Measurements from ENCODE around the gene COBLL1.

Gene COBLL1

DNA sequence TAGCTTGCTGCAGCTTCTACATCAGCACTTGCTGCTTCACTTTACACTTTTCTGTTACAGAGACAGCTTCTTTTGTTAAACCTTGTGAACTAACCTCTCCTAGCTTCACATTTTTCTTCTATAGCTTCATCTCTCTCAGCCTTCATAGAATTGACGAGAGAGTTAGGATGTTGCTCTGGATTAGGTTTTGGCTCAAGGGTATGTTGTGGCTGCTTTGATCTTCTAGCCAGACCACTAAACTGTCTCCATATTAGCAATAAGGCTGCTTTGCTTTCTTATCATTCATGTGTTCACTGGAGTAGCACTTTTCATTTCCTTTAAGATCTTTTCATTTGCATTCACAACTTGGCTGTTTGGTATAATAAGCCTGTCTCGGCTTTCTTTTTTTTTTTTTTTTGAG lies 174.1 kb downstream of the COBLL1 start:
- FAIRE-seq = no peak

DNA sequence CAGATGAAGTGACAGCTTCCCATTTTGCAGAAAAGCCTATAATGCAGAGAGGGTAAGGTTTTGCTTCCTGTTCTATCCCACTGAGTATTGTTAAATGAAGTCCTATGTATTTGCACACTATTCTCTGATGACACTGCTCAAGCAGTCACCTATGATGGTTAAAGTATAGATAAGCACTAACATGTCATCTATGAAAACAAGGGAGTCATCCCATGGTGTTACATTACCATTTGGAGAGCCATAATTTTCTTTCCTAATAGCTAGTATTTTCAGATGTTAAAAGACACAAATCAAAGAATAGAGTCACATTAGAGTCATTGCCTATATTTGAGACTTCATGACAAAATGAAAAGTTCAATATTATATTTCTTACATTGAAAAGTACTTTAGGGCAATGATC lies 177.6 kb downstream of the COBLL1 start:
- FAIRE-seq = no peak

DNA sequence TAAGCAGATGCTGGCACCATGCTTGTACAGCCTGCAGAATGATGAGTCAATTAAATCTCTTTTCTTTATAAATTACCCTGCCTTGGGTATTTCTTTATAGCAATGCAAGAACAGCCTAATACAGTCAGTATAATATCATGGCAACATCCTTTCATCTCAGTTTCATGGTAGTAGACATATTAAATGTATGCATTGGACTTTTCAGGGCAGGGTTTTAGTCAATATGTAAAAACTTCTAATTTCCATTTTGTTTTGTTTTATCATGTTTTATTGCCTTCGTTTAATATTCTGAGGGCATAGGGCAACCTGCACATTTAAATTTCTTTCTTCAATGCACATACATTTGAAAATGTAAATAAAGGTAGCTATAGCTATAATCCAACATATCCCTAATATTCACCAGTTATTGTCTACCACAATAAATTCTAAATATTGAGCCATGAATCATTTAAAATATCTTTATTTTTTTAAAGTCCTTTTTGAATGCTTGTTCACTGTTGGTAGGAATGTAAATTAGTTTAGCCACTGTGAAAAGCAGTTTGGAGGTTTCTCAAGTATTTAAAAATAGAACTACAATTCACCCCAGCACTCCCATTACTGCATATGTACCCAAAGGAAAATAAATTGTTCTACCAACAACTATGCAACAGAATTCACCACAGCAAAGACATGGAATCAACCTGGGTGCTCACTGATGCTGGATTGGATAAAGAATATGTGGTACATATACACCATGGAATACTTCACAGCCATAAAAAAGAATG lies 178.6 kb downstream of the COBLL1 start:
- FAIRE-seq = no peak

DNA sequence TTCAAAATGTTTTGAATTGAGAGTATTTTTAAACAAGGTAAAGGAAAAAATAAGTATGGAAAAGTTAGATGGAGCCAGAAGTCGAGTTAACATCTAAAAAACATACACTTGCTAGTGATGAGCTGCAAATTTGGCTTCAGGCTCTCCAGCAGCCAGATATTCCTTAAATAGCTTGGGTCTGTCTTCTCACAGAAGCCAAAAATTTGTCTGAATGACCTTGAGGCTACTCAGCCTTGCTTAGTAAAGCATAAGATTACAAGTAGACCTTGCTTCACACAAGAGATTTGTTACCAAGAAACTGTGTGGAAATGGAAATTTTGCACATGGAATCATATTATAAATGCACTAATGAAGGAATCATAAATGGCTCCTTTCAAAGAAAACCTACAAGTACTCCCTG lies 179.6 kb downstream of the COBLL1 start:
- FAIRE-seq = no peak

DNA sequence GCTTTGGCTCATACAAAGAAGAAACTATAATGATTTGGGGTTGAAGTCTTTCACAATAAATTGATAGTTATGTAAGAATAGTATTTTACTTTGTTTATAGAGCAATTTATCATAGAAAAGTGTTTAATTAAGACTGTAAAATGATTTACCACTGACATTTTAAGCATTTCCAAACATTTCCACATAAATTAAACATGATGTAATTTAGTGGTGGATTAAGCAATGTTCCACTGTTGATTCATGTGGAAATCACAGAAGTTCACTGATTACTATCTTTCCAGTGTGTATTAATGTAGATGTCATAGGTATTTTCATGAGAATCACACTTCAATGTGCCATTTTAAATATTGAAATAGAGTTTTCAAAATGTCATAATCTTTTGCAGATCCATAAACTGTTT lies 180.3 kb downstream of the COBLL1 start:
- FAIRE-seq = no peak

DNA sequence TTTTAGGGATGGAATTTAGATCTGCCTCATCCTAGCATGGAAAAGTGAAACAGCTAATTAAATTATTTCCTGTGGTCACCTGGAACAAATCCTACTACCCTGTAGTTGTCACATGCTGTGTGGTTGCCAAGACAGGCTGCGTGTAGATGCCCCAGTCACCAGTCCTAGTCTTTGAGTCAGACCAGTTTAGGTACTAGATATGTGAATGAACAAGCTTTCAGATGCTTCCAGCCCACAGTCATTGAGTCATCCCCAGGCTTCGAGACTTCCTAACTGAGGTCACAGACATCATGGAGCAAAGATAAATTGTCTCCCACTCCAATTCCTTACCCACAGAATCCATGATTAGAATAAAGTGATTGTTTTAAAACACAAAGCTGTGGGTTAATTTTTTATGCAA lies 184.5 kb downstream of the COBLL1 start:
- no peak for FAIRE-seq

DNA sequence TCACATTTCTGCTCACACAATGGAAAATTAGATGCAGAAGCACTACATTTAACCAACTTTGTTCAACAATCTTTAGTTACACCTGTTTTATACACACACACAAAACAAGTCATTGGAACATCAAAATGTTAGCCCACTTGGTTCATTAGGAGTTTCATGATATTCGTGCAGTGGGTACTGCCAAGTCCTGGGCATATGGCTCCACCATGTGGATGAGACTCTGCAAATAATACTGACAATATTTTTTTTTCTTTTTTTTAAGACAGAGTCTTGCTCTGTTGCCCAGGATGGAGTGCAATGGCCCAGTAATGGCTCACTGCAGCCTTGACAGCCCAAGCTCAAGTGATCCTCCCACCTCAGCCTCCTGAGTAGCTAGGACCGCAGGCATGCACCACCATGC lies 185.9 kb downstream of the COBLL1 start:
- no peak for FAIRE-seq

DNA sequence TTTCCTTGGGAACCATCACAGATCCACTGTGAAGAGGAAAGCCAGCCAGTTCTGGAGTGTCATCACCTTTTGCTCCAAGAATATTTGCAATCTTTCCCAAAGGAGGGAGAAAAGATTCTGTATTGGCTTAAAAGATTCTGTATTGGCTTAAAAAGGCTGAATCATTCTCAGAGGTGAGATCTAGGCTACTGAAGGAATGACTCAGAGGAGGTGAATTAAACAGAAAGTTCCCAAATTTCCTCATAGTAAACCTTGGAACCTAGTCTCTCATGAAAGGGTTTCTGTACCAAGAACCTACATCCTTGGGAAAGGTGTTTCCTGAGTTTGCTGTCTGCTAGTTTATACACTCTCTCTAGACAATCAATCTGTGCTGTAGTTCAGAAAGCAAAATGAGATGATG lies 186.3 kb downstream of the COBLL1 start:
- no peak for FAIRE-seq

DNA sequence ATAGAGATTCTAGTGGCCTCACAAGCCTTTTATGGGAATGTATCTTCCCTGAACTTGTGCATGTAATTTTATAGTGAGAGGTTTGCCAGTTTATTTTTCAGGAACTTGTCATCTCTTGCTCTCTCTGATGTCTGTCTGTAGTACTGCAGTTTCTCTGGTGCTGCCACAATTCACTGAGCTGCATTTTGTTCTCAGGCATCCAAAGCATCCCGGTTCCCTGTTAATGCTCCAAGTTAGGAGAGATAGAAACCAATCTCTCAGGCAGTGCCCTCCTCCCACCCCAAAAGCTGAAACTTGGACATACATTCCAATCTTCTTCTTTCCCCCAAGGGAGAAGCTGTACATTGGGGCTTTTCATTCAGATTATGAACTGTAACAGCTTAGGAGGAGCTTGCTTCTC lies 190.3 kb downstream of the COBLL1 start:
- no peak for FAIRE-seq

DNA sequence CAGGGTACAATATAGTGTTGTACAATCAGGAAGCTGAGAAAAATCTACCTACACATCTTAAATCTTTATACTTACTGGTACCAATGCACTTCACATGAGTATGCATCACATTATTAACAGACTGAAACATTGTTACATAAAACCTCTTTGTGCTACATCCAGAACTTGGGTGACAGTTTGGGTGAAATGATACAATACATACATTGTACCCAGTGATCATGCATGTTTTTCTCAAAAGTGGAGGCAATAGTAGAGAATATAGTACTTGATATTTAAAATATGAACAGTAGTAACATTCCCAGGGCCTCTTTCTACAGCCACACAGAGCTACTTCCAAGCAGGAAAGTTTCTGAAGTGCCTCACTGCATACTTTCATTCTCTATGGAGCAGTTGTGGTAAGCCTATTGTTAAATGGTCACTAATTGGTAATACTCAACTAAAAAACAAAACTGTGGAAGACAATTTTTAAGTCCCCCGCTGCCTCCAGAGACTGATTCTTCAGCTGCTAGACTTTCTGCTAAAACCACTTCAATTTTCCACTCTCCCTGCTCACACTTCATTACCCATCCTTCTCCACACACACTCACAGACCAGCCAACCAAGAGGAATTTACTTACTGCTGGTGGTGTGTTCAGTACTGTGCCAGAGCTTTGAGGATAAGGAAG lies 197.5 kb downstream of the COBLL1 start:
- no peak for FAIRE-seq

DNA sequence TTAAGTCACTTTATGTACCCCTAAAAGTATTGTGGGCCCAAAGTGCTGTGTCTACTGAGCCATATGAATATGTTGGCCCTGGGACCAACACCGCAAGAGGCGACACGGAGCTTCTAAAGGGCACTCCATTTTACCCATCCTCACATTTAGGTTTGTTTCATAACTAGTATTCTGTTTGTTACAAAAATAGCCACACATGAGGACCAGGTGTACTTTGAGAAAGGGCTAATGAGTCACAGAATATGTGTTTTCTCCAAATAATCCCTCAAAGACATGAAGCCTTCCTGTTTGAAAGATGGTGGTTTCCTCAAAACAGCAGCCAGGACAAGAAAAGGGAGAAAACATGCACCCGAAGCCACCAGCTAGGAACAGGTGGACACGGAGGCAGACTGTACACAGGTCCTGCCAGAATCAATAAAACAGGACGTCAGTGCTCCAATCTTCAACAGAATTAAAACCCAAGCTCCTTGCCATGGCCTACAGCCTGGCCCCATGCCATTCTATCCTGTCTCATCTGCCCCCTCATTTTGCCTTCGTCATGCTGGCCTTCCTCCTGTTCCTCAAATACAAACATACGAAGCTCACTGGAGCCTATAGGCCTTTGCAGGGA lies 198.6 kb downstream of the COBLL1 start:
- FAIRE-seq = no peak

DNA sequence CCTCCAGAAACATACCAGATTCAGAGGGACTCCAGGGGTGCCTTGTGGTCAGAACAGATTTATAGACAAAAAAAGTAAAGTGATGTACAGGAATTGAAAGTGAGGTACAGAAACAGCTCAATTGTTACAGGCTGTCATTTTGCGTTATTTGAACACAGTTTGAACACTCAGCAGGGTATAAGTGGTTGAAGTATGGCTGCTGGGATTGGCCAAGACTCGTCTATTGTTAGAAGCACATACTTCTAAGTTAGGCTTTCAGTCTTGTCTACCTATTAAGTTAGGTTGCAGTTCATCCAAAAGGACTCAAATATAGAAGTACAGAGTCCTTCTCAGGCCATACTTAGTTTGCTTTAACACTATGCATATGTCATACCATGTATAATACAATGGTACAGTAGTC lies 199.4 kb downstream of the COBLL1 start:
- no peak for FAIRE-seq

All from islet of Langerhans (tissue), 1 donor.